ENCODE data around the gene SPO11.
A peak's percentile ranks its signal among the peaks of the same experiment; 100 is the strongest.
"Not testable (repeated sequence)": the region's sequence is repeated elsewhere in the genome, so short reads cannot be mapped to it uniquely, and the experiment has no call there.

SPO11 gene

GRCh38 chr20:57341663-57342062 is 12.1 kb downstream of the SPO11 start:
- DNase-seq (ENCODE audit: low read depth), result no peak

- no peak for DNase-seq (ENCODE audit: low read depth)
These were observed 13.2 kb downstream of the SPO11 start for GRCh38 chr20:57342829-57343228.

- no peak for DNase-seq (ENCODE audit: low read depth)
These were observed 16.9 kb downstream of the SPO11 start for GRCh38 chr20:57346477-57346876.

- DNase-seq (ENCODE audit: low read depth), result no peak
These were observed 17.8 kb downstream of the SPO11 start for GRCh38 chr20:57347393-57347792.

GRCh38 chr20:57348200-57348921 is 18.8 kb downstream of the SPO11 start:
- DNase-seq (ENCODE audit: low read depth), result not testable (repeated sequence)

GRCh38 chr20:57348922-57349574 is 19.4 kb downstream of the SPO11 start:
- not testable (repeated sequence) for DNase-seq (ENCODE audit: low read depth)

GRCh38 chr20:57350081-57350710 is 20.6 kb downstream of the SPO11 start:
- DNase-seq (ENCODE audit: low read depth), result no peak

GRCh38 chr20:57350726-57351041 is 21.1 kb downstream of the SPO11 start:
- DNase-seq (ENCODE audit: low read depth), result not testable (repeated sequence)

GRCh38 chr20:57351042-57351783 is 21.6 kb downstream of the SPO11 start, which contains the start of gene RAE1:
TSS of gene RAE1 (plus strand) at chr20:57351255. CDS start at chr20:57354039, 2,784 bp downstream.
- DNase-seq (ENCODE audit: low read depth), result peak; percentile 84

- no peak for DNase-seq (ENCODE audit: low read depth)
These were observed 22.7 kb downstream of the SPO11 start for GRCh38 chr20:57352305-57352704.

- no peak for DNase-seq (ENCODE audit: low read depth)
These were observed 23.7 kb downstream of the SPO11 start for GRCh38 chr20:57353351-57353750.

GRCh38 chr20:57361517-57361916 is 31.9 kb downstream of the SPO11 start:
- no peak for DNase-seq (ENCODE audit: low read depth)

- DNase-seq (ENCODE audit: low read depth), result no peak
These were observed 34.8 kb downstream of the SPO11 start for GRCh38 chr20:57364451-57364850.

- no peak for DNase-seq (ENCODE audit: low read depth)
These were observed 40.0 kb downstream of the SPO11 start for GRCh38 chr20:57369596-57369995.

- no peak for DNase-seq (ENCODE audit: low read depth)
These were observed 40.7 kb downstream of the SPO11 start for GRCh38 chr20:57370316-57370715.

- DNase-seq (ENCODE audit: low read depth), result no peak
These were observed 41.8 kb downstream of the SPO11 start for GRCh38 chr20:57371363-57371762.

- DNase-seq (ENCODE audit: low read depth), result no peak
These were observed 42.6 kb downstream of the SPO11 start for GRCh38 chr20:57372157-57372556.

- DNase-seq (ENCODE audit: low read depth), result no peak
These were observed 43.2 kb downstream of the SPO11 start for GRCh38 chr20:57372581-57373350.

- no peak for DNase-seq (ENCODE audit: low read depth)
These were observed 44.8 kb downstream of the SPO11 start for GRCh38 chr20:57374343-57374930.

- no peak for DNase-seq (ENCODE audit: low read depth)
These were observed 45.5 kb downstream of the SPO11 start for GRCh38 chr20:57374931-57375651.

All from T-helper 22 cell (primary cell).